Panc1 (cell line): ENCODE results near the gene TMEM151B.

Source experiments
- POLR2AphosphoS5 ChIP-seq: IDR thresholded peaks from 2 replicates; pipeline ENCODE4 v1.6.1; 2012; ENCODE audit warnings: mild to moderate bottlenecking, low read depth, low read length, moderate library complexity
- REST ChIP-seq, 2 experiments: IDR thresholded peaks; 2 replicates each; pipeline ENCODE4 v1.6.1; 2011 to 2012; ENCODE audit warnings: low read depth in 2 of 2, control low read depth in 1 of 2, low read length in 1 of 2, mild to moderate bottlenecking in 1 of 2, moderate library complexity in 1 of 2; ENCODE audit not compliant: insufficient read depth in 1 of 2
- SIN3A ChIP-seq: IDR thresholded peaks from 2 replicates; pipeline ENCODE4 v1.6.1; 2012; ENCODE audit warnings: low read depth, mild to moderate bottlenecking, low read length, moderate library complexity, borderline replicate concordance; ENCODE audit not compliant: insufficient read depth
- TCF7L2 ChIP-seq: IDR thresholded peaks from 2 replicates; pipeline ENCODE4 v1.6.1; 2011; ENCODE audit warnings: mild to moderate bottlenecking, low read depth, low read length, inconsistent platforms
- TF ChIP-seq, protein P1 (sequence below): fragments of 450-650 bp; IDR thresholded peaks from 2 replicates; pipeline ENCODE4 v1.5.1; 2017; ENCODE audit warnings: mild to moderate bottlenecking

- TF ChIP-seq POLR2AphosphoS5 (no peak), REST (IDR thresholded peaks at IDR 0.05; ENCODE audit: insufficient read depth in 1 of 2, low read depth in 2 of 2, low read length in 1 of 2) (no peak), SIN3A (no peak), TCF7L2 (no peak)
- TF ChIP-seq, protein P1, sequence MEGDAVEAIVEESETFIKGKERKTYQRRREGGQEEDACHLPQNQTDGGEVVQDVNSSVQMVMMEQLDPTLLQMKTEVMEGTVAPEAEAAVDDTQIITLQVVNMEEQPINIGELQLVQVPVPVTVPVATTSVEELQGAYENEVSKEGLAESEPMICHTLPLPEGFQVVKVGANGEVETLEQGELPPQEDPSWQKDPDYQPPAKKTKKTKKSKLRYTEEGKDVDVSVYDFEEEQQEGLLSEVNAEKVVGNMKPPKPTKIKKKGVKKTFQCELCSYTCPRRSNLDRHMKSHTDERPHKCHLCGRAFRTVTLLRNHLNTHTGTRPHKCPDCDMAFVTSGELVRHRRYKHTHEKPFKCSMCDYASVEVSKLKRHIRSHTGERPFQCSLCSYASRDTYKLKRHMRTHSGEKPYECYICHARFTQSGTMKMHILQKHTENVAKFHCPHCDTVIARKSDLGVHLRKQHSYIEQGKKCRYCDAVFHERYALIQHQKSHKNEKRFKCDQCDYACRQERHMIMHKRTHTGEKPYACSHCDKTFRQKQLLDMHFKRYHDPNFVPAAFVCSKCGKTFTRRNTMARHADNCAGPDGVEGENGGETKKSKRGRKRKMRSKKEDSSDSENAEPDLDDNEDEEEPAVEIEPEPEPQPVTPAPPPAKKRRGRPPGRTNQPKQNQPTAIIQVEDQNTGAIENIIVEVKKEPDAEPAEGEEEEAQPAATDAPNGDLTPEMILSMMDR, result no peak
Measured at GRCh38 chr6:44258325-44258863, 11.9 kb upstream of the TMEM151B start.
